ES-I3 (cell line): ENCODE results near the gene GRK5.

Experiments
- H3K36me3 ChIP-seq: 2 replicates; pipeline ENCODE4 v1.6.1; 2013; ENCODE audit warnings: mild to moderate bottlenecking, low read length, control low read depth, moderate library complexity; ENCODE audit not compliant: insufficient read depth
- H3K4me1 ChIP-seq: 2 replicates; pipeline ENCODE4 v1.6.1; 2013; ENCODE audit warnings: mild to moderate bottlenecking, control low read depth, low read length; ENCODE audit not compliant: insufficient read depth
- H3K9ac ChIP-seq: 2 replicates; pipeline ENCODE4 v1.6.1; 2013; ENCODE audit warnings: low read depth, mild to moderate bottlenecking, low read length, moderate library complexity
- H3K9me3 ChIP-seq: 2 replicates; pipeline ENCODE4 v1.6.1; 2013; ENCODE audit warnings: mild to moderate bottlenecking, low read length, moderate library complexity; ENCODE audit not compliant: control insufficient read depth, insufficient read depth

Gene GRK5

DNA sequence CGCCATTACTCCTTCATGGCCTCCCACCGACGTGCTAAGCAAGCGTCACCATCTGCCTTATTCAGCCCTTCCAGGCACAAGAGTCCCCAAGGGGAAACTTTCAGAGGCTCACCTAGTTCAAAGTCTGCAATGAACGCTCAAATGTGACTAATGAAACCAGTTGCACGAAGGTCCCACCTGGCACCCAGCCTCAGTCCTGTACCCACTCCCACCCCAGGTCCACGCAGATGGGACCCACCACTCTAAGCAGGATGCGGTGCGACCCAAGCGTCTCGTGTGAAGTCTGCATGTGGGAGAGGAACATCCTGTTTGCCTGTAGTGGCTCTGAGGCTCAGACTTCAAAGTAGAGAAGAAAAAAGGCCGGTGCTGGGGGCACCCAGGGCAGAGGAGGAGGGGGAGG is 294.8 kb downstream of the GRK5 start:
- Histone ChIP-seq H3K36me3 (no peaks in the 10 kb centered on the region; the same call in 1 of the 2 replicates), H3K9me3 (no peaks in the 10 kb centered on the region), H3K4me1 (peaks cover 4% of the 10 kb centered on the region; the same call in 1 of the 2 replicates), H3K9ac (no peak overlapping the region)

DNA sequence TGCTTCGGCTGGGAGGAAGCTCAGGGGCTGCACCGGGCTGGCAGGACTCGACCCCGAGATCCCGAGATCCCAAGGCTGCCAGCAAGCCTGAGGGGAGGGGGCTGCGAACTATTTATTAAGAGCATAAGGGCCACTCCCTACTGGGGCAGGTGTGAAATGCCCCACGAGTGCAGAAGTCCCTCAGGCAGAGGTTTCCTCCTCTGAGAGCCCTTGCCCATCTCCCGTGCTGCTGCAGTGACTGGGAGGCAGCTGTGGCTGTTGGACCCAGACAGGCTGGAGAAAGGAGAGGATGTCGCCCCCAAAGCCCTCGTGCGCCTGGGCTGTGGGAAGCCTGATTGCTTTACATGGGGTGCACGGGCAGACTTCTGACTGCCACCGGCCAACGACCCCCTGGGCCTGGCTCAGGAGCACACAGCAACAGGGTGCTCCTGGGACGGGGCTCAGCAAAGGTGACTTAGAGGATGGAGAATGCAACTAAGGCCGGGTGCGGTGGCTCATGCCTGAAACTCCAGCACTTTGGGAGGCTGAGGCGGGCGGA is 295.3 kb downstream of the GRK5 start:
- H3K9ac ChIP-seq, result no peak overlapping the region
- peaks cover 4% of the 10 kb centered on the region; the same call in 1 of the 2 replicates for H3K4me1 ChIP-seq
- H3K36me3 ChIP-seq, result no peaks in the 10 kb centered on the region; the same call in 1 of the 2 replicates
- H3K9me3 ChIP-seq, result no peaks in the 10 kb centered on the region

DNA sequence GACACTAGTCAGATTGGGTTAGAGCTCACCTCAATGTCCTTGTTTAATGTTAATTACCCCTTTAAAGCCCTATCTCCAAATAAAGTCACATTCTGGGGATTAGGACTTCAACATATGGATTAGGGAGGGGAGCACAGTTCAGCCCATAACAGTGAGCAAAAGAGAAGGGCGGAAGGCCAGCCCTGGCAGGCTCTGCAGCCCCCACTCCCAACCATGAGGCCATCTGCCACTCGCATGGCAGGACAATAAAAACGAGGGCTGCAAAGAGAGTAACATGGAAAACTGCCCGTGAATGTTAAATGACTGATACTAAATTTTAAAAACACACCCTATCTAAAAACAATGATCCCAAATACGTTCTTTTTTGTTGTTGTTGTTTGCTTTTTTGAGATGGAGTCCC is 296.4 kb downstream of the GRK5 start:
- Histone ChIP-seq H3K9me3 (no peaks in the 10 kb centered on the region), H3K36me3 (no peaks in the 10 kb centered on the region; the same call in 1 of the 2 replicates), H3K9ac (no peak overlapping the region), H3K4me1 (peaks cover 4% of the 10 kb centered on the region; the same call in 1 of the 2 replicates)

GRCh38 chr10:119504651-119505050 is 297.3 kb downstream of the GRK5 start:
- Histone ChIP-seq H3K4me1 (peaks cover 4% of the 10 kb centered on the region; the same call in 1 of the 2 replicates), H3K9ac (no peak overlapping the region), H3K36me3 (no peaks in the 10 kb centered on the region; the same call in 1 of the 2 replicates)

GRCh38 chr10:119505131-119505551 is 297.8 kb downstream of the GRK5 start:
- no peaks in the 10 kb centered on the region; the same call in 1 of the 2 replicates for H3K36me3 ChIP-seq
- H3K9me3 ChIP-seq, result no peaks in the 10 kb centered on the region
- no peak overlapping the region for H3K9ac ChIP-seq
- H3K4me1 ChIP-seq, result peaks cover 7% of the 10 kb centered on the region; the same call in 1 of the 2 replicates

More at GRCh38 chr10:119504651-119505050, 297.3 kb downstream of the GRK5 start:
- no peaks in the 10 kb centered on the region for H3K9me3 ChIP-seq
